Right cardiac atrium (tissue), 5 donors: ENCODE results near the gene CD180. TPM values are rescaled to one million over a fixed set of nuclear protein-coding genes. Genes with fewer than 3 reads are reported as not detected.

Experiments
- ATAC-seq, 2 donors: fragments of 200-7000 bp; cut with Tn5 transposase; one replicate each; pipeline versions ENCODE4 v1.8.0 to v1.9.1; 2020; ENCODE audit warnings: moderate library complexity in 2 of 2, mild to moderate bottlenecking in 1 of 2
- DNase-seq, 3 donors: peaks; one replicate each; pipeline ENCODE4 v3.0.0-alpha.2; 2020
- H3K27ac ChIP-seq: one replicate; pipeline ENCODE4 v1.5.1; 2013; ENCODE audit warnings: mild to moderate bottlenecking, low read length, control low read depth, moderate library complexity
- H3K27me3 ChIP-seq: one replicate; pipeline ENCODE4 v1.6.1; 2013; ENCODE audit not compliant: control insufficient read depth, insufficient read depth
- H3K4me1 ChIP-seq: one replicate; pipeline ENCODE4 v1.6.1; 2013; ENCODE audit warnings: low read length; ENCODE audit not compliant: control insufficient read depth, insufficient read depth
- H3K4me3 ChIP-seq: one replicate; pipeline ENCODE4 v1.5.1; 2013; ENCODE audit warnings: low read length, control low read depth
- H3K9me3 ChIP-seq: one replicate; pipeline ENCODE4 v1.6.1; 2013; ENCODE audit warnings: low read length; ENCODE audit not compliant: control insufficient read depth
- WGBS: extraction: QIAGEN DNeasy Blood & Tissue Kit; methylation state at CpG from one replicate; pipeline ENCODE4 v1.1.7; 2013; 5-methylcytosine and 5-hydroxymethylcytosine counted together
- intact Hi-C, 4 donors: fragments of 100-400 bp; cut with DNase I; formaldehyde crosslinking; loops; one replicate each; pipeline versions ENCODE4 v1.11.0 to v1.14.0; 2022 to 2023
- polyA plus RNA-seq: library from polyadenylated mRNA; stranded (reverse); fragments of 200-250 nt; gene quantifications from one replicate; pipeline ENCODE4 v1.2.3, GENCODE V29; 2013
- total RNA-seq, 4 donors: library from RNA; stranded (reverse); fragmentation: NEBNext Ultra II Directional; extraction: Animal tissue kit (Norgen Biotek cat#: 25700); gene quantifications; one replicate each; pipeline ENCODE4 v1.2.1, GENCODE V29; 2021
- donor health status: healthy with polysubstance abuse.
- donor health status: DM: no; HTN: yes; CAD: no.
- donor health status: DM: no; HTN: no; CAD: no.
- donor health status: DM: no; HTN: yes; CAD: no; lungs with severe emphysema.
- donor health status: DM: yes; HTN: yes; CAD: no.

CD180 gene
- total and polyA plus RNA-seq, 5 donors, result 0.11 to 1.4 (median 0.50) TPM

GRCh38 chr5:67199859-67200258 is 3.3 kb upstream of the CD180 start:
- H3K27me3 ChIP-seq, result no peaks in the 10 kb centered on the region
- no peak for ATAC-seq
- DNase-seq, result no peak
- no peak overlapping the region for H3K27ac ChIP-seq
- H3K4me1 ChIP-seq, result no peaks in the 10 kb centered on the region
- no peak overlapping the region for H3K4me3 ChIP-seq
- intact Hi-C loops, result loop anchor here in 2 of 4 donors (10.0 kb wide), 2 partner anchors 45 to 385 kb away; no protein-coding TSS in a partner anchor
- H3K9me3 ChIP-seq, result no peaks in the 10 kb centered on the region

GRCh38 chr5:67198917-67199316 is 2.3 kb upstream of the CD180 start:
- no peak overlapping the region for H3K27ac ChIP-seq
- no peak overlapping the region for H3K4me3 ChIP-seq
- no peaks in the 10 kb centered on the region for H3K4me1 ChIP-seq
- DNase-seq (no peak), ATAC-seq (no peak)
- 76% methylated on average over 1 of the region's 1 CpG for WGBS
- no peaks in the 10 kb centered on the region for H3K27me3 ChIP-seq
- intact Hi-C loops, result no loop called here
- H3K9me3 ChIP-seq, result no peaks in the 10 kb centered on the region

DNA sequence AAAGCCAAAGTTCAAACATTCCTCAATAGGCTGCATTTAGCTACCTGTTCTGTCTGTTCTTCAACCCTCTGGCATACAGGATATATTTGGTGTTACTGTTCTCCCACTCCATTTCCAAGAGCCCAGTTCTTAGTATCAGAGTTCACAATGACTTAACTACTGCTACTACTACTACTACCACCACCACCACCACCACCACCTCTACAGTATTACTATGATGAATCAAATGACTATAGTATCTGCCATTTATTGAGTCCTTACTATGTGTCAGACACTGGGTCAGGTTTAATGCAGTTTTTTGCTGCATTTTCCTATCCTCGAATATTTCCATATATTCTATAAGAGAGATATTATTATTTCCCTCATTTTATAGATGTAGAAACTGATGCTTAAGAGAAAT is 937 bp upstream of the CD180 start:
- ATAC-seq (no peak), DNase-seq (no peak)
- WGBS, result 91% methylated on average over 1 of the region's 1 CpG
- H3K9me3 ChIP-seq, result no peaks in the 10 kb centered on the region
- no peaks in the 10 kb centered on the region for H3K27me3 ChIP-seq
- intact Hi-C loops, result no loop called here
- no peak overlapping the region for H3K4me3 ChIP-seq
- no peak overlapping the region for H3K27ac ChIP-seq
- H3K4me1 ChIP-seq, result no peaks in the 10 kb centered on the region

- ATAC-seq (no peak), DNase-seq (no peak)
- intact Hi-C loops, result no loop called here
- Histone ChIP-seq H3K27me3 (no peaks in the 10 kb centered on the region), H3K4me3 (no peak overlapping the region), H3K4me1 (no peaks in the 10 kb centered on the region), H3K27ac (peak overlapping the region; percentile 7), H3K9me3 (no peaks in the 10 kb centered on the region)
- 92% methylated on average over 7 of the region's 7 CpGs for WGBS
These were observed 958 bp downstream of the CD180 start for GRCh38 chr5:67195406-67196275.

DNA sequence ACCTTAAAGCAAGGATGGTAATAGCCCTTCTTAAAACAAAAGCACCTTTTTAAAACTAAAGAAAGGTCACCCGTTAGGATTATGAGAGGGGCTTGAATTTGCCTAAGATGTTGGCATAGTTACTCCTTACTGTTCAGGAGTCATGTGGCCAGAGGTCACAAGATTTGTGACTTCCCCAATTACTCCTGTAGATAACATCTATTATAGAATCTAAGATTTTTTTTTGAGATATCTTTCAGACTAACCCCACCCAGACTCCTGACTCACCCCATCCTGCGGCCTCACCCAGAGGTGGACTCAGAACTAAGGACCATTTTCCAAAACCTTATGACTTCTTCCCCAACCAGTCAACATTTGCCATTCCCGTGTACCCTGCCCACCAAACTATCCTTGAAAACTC is 2.4 kb downstream of the CD180 start:
- Histone ChIP-seq H3K4me3 (no peak overlapping the region), H3K27me3 (no peaks in the 10 kb centered on the region), H3K27ac (no peak overlapping the region), H3K4me1 (no peaks in the 10 kb centered on the region), H3K9me3 (no peaks in the 10 kb centered on the region)
- ATAC-seq, result no peak
- no peak for DNase-seq
- WGBS, result 90% methylated on average over 3 of the region's 3 CpGs
- intact Hi-C loops, result no loop called here

- no peaks in the 10 kb centered on the region for H3K4me1 ChIP-seq
- no peak overlapping the region for H3K4me3 ChIP-seq
- DNase-seq (no peak), ATAC-seq (no peak)
- H3K27me3 ChIP-seq, result no peaks in the 10 kb centered on the region
- WGBS, result 54% methylated on average over 2 of the region's 2 CpGs
- intact Hi-C loops, result no loop called here
- no peak overlapping the region for H3K27ac ChIP-seq
- H3K9me3 ChIP-seq, result no peaks in the 10 kb centered on the region
These were observed 3.2 kb downstream of the CD180 start for GRCh38 chr5:67193439-67193807.

GRCh38 chr5:67192719-67193438 is 3.7 kb downstream of the CD180 start:
- Histone ChIP-seq H3K9me3 (no peaks in the 10 kb centered on the region), H3K4me3 (no peak overlapping the region), H3K4me1 (no peaks in the 10 kb centered on the region), H3K27ac (no peak overlapping the region), H3K27me3 (no peaks in the 10 kb centered on the region)
- DNase-seq (no peak), ATAC-seq (no peak)
- intact Hi-C loops, result no loop called here
- 72% methylated on average over 9 of the region's 9 CpGs for WGBS

- no peaks in the 10 kb centered on the region for H3K27me3 ChIP-seq
- H3K27ac ChIP-seq, result no peak overlapping the region
- no peaks in the 10 kb centered on the region for H3K9me3 ChIP-seq
- H3K4me3 ChIP-seq, result no peak overlapping the region
- WGBS, result 44% methylated on average over 5 of the region's 5 CpGs
- intact Hi-C loops, result no loop called here
- no peak for ATAC-seq
- DNase-seq, result no peak
- no peaks in the 10 kb centered on the region for H3K4me1 ChIP-seq
These were observed 5.7 kb downstream of the CD180 start for GRCh38 chr5:67190861-67191260.

- ATAC-seq, result no peak
- H3K4me3 ChIP-seq, result no peak overlapping the region
- no peaks in the 10 kb centered on the region for H3K27me3 ChIP-seq
- intact Hi-C loops, result no loop called here
- WGBS, result 93% methylated on average over 4 of the region's 4 CpGs
- H3K4me1 ChIP-seq, result no peaks in the 10 kb centered on the region
- DNase-seq, result no peak
- no peak overlapping the region for H3K27ac ChIP-seq
- no peaks in the 10 kb centered on the region for H3K9me3 ChIP-seq
These were observed 6.2 kb downstream of the CD180 start for GRCh38 chr5:67190410-67190809.

- DNase-seq (no peak), ATAC-seq (no peak)
- Histone ChIP-seq H3K9me3 (no peaks in the 10 kb centered on the region), H3K4me1 (no peaks in the 10 kb centered on the region), H3K4me3 (no peak overlapping the region), H3K27me3 (no peaks in the 10 kb centered on the region), H3K27ac (no peak overlapping the region)
- WGBS, result 94% methylated on average over 1 of the region's 1 CpG
- intact Hi-C loops, result no loop called here
These were observed 6.7 kb downstream of the CD180 start for GRCh38 chr5:67189931-67190330.

- no peak overlapping the region for H3K27ac ChIP-seq
- ATAC-seq (no peak), DNase-seq (no peak)
- intact Hi-C loops, result no loop called here
- no peaks in the 10 kb centered on the region for H3K27me3 ChIP-seq
- H3K4me1 ChIP-seq, result no peaks in the 10 kb centered on the region
- WGBS, result 90% methylated on average over 3 of the region's 3 CpGs
- no peak overlapping the region for H3K4me3 ChIP-seq
- H3K9me3 ChIP-seq, result no peaks in the 10 kb centered on the region
These were observed 7.6 kb downstream of the CD180 start for GRCh38 chr5:67189079-67189354.
